Effector CD4-positive, alpha-beta T cell (primary cell): Measurements from ENCODE around the gene AARS2.

Source experiments
- DNase-seq: peaks from one replicate; pipeline ENCODE4 v3.0.0-alpha.2; 2020

Gene AARS2

DNA sequence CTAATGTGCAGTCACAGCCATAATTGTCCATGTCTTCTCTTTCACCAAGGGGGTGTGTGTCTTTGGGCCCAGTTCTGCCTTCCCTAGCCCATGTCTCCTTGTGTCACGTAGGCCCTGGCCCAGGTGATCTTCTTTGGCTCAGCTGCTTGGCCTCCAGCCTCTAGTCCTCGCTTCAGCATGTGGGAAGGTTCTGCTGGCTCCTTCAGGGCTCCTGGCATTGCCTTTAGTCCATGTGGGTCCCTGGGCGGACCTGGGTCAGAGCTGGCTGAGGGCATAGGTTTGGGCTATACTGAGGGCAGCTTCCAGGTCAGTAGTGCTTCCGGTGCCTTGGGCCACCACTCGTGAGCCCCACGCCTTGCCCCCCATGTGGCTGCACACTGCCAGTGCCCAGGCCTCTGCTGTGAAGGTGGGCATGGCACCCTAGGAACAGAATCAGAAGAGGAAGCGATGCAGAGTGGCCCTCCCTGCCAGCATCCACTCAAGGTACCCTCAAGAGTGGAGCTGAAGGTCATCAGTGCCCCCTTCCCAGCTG lies 12.8 kb downstream of the AARS2 start:
- DNase-seq: no peak

DNA sequence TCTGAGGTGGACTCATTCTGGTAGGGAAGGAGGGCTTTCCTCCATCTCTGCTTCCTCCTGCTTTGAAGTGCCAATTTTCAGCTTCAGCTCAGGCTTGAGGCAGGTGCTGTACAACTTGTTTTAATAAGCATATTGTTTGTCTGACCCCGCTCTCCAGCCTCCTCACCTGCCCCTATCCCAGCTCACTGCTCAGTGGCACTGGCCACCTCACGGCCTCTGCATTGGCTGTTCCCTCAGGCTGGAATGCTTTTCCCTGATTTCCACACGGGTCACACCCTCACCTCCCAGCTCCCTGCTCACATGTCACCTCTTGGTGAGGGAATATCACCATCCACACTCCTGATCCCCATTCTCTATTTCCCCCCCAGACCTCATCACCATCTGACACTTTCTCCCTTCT lies 14.3 kb downstream of the AARS2 start:
- DNase-seq: no peak

DNA sequence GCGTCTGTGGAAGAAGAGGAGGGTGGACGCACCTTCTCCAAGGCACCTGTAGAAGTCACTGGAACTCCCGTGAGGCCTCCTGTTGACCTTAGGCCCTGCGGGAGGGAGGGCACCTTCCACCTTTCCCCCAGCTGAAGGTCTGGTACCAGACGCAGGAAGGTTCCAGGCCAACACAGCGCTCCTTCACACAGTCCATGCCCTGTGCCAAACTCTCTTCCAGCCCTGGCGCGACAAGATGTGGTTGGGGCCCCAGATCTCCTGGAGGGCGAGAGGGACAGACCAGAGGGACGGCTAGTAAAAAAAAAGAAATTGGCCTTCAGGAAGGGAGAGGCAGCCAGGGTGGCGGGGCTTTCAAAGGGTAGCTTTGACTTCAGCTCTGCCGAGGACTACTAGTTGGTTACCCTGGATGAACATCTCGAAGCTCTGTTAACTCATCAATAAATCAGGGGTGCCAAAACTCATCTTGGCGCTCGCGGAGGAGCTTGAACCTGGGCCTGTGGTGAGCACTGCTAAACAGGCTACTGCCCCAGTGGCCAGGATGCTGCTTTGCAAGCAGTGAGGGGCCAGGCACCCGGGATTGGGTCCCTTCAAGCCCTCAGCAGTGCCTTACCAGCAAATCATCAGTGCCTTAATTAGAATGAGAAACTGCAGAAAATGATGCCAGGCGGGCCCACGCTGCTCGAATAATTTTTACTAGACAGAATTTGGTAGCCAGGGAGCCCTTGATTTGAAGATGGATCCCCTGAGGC lies 14.9 kb downstream of the AARS2 start:
- no peak for DNase-seq

DNA sequence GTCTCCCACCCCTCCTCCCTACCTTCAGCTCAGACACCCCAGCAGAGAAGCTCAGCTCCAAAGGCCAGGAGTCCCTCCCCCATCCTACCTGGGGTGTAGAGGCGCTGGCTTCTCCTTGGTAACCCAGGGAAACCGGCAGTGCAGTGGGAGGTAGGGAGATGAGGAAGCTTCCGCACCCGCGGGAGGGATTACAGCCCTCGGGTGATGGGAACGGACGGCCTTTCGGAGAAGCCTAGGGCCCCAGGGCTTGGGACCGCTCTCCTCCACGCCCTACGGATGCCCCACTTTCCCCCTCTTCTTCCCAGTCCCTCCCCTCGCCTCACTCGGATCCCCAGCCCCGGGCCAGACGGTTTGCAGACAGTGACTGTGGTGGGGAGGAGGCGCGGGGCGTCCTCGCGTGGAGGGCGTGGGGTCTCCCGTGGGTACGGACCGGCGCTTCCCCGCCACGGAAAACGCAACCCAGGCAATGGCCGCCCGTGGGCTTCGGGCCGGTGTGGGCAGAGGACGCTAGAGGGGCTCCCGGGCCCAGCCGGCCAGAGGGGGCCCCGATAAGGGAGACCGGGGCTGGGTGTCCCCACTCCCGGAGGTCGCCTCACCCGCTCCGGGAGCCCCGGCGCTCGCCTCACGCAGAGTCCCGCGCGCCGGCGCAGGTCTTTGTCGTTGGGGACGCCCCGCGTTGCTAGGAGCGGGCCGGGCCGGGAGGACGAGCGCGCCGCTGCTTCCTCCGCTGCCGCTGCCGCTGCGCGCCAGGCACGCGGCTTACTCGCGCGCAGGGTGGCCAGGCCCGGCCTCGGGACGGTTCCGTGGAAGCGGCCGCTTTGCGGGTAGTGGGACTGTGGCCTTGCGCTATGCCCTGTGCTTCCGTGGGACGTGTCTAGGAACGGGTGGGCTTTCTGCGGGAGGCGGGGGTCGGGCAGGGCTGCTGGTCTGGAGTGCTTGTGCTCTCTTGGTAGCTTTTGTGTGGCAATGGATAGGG lies 15.8 kb downstream of the AARS2 start:
- peak; percentile 27 for DNase-seq

DNA sequence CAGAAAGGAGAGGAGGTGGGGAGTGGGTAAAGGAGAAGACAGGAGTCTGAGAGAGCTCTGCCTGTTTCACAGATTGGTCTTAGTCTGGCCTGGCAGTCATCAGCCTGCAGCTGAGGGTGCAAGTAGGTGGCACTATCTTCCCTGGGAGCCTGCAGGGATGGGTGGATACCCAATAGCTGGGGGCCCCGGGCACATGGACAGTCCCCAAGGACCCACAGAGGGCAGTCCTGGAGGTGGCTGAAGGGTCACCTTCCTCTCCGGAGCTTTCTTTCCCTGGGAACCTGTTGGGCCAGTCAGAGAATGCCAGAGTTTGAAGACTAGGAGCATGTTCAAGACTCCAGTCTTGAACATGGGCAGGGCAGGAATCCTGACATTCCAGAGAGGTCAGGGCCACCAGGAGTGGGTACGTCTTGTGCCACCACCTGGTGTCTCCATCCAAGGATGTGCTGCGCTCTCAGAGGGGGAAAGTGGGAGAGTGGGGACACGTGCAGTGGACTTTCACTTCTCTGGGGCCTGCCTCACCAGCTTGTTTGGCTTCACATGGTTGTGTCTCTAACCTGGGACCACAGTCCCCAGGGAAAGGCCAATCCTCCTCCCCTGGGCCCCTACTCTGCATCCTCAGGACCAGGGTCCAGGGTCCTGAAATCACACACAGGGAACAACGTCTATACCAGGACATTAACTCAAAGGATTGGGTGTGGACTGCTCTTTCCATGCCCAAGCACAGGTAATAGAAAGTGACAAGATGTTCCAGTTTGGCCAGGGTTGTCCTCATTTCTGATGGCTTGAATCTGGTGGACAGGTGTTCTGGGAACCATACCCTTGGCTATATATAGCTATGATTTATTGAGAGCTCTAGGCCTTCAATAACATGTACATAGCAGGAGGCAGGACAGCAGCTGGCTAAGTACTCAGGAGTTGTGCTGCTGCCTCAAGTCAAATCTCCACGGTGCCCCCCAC lies 18.0 kb downstream of the AARS2 start:
- DNase-seq: no peak

DNA sequence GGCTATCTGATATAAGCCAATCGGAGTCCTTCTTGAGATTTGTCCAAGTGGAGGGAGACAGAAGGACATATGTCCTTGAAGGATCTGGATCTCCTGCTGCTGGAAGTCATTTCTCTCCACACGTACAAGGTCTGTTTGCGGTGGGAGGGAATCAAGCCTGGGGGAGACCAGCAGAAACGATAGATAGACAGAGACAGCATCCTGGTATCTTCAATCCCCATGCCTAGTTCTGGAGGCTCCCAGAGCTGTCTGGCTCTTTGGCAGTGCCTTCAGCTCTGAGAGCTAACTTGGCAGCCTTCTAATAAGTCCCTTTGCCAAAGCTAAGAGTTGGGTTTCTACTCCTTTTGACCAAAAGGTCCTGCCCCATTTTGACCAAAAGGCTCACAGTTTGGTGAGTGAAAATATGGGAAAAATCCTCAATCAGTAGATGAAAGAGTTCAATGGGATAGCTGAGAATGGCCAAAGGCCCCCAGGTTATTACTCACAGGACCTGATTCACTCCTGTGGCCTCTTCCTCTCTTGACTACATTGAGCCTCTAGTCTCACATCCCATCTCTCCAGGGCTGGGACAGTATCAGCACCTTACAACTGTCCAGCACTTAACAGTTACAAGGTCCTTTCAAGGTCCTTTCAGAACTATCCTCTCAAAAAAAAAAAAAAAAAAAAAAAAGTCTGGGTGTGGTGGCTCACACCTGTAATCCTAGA lies 20.3 kb downstream of the AARS2 start:
- no peak for DNase-seq

DNA sequence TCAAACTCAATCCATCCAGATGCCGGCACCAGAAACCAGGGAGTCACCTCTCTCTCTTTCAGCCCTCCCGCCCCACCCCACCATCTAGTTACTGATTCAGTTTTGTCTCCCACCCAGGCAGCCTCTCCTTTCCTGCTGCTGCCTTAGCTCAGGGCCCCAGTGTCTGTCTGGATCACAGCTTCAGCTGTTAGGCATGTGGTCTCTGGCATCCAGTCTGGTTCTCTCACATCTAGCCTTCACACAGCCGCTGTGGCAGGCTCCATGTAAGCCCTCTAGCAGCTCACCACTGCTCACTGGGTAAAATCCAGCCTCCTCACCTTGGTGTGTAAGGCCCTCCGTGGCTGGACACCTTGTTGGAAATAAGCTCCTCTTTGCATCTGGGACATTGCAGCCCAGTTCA lies 21.3 kb downstream of the AARS2 start:
- DNase-seq: no peak

DNA sequence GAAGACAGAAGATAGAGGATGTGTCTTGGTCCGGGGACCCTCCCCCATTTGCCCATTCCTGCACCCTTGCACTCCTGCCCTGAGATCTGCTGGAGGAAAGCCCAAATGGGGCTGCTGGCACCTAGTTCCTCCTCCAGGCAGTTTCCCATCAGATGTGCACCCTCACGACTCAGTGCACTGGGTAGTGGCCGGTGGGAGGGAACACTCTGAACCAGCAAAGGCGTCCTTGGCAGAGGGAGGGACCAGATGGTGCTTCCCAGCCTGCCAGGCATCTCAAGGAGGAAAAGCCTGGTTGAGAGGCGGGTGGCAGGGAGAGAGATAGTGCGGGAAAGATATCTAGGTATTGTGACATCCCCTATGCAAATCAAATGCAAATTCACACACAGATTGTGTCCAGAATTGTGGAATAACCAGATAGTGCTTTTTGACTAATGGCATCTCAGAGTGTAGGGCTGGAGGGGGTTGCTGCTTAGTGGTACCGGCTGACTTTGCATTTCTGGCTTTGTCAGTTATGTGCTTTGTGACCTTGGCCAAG lies 23.4 kb downstream of the AARS2 start:
- DNase-seq: no peak

DNA sequence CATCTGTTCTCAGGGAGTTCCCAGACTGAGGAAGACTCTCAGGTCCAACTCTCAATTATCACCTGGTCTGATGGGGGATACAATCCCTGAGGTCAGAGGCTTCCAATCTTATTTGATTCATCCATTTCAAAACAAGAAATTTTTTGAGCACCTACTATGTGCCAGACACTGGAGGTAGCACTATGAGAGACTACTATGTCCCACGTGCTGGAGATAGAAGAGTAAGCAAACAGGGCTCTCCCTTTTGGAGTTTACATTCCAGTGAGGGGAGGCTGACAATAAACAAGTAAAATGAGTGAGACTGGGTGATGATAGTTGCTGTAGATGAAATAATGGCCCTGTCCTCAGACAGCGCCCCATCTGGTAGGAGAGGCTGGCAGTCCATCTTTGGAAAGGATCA lies 26.4 kb downstream of the AARS2 start:
- no peak for DNase-seq

DNA sequence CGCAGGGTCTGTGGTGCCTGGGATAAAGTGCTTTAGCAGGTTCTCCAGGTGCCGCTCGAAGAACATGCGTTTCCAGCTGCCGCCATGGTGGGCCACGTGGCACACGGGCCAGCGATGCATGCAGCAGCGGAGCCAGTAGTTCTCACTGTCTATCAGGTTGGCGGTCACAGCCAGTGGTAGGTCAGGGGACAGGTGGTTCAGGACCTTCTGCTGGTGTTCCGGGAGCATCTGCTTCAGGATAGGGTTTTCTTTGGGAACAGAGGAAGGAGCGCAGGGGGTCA lies 26.9 kb downstream of the AARS2 start:
- no peak for DNase-seq

DNA sequence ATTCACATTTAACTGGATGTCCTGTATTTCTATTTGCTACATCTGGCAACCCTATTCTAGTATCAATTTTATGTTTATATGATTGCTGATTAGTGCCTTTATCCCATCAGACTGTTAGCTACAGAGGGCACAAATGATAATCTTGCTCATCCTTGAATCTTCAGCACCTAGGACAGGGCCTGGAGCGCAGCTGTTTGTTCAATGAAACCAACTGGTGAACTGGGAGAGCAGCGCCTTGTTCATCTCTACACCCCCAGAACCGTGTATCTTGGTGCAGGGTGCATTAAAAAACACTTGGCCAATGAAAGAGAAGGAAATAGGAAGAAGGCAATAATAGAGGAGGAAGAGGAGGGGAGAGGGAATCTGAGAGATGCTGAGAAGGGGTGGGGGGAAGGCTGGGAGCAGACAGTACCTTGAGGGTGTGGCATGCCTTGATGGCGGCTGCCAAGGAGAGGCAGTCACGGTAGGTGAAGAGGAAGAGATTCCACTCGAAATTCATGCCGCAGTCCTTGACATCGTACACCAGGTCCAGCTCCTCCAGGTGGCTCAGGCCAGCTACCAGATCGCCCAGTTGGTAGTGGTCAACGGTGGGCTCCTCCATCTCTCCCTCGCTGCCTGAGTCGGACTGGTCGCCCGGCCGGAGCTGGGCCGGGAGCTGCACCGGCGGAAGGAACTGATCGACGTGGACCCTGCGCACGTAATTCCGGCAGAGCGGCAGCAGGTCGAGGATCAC lies 27.4 kb downstream of the AARS2 start:
- DNase-seq: no peak

DNA sequence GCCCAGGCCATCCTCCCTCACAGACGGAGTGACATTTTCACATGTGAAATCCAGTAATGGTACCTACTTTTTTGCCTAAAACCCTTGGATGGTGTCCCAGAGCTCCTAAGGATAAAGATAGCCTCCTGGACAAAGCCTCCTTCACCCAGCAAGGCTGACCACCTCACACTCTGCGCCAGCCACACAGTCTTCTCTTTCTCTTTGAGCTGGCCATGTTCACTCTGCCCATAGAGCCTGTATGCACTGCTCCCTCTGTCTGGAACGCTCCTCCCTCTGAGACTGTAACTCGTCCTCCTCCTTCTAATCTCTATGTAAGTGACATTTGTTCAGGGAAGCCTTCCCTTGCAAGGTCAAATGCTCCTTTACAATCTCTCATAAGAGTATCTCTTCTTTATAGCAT lies 28.3 kb downstream of the AARS2 start:
- no peak for DNase-seq

DNA sequence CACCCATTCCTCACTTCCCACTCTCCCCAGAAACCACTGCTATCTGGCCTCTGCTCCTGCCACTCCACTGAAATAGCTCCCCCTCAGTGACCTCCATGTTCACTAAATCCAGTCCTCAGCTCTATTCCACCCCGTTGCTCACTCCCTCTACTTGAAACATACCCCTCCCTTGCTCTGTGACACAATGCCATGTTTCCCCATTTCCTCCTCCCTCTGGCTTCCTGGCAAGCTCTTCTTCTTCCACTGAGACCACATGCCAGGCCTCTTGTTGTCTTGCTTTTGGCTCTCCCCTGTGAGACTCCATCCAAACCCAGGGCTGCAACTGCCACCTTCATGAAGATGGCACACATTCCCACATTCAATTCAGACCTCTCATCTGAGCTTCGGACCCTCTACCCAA lies 29.0 kb downstream of the AARS2 start:
- DNase-seq: no peak

DNA sequence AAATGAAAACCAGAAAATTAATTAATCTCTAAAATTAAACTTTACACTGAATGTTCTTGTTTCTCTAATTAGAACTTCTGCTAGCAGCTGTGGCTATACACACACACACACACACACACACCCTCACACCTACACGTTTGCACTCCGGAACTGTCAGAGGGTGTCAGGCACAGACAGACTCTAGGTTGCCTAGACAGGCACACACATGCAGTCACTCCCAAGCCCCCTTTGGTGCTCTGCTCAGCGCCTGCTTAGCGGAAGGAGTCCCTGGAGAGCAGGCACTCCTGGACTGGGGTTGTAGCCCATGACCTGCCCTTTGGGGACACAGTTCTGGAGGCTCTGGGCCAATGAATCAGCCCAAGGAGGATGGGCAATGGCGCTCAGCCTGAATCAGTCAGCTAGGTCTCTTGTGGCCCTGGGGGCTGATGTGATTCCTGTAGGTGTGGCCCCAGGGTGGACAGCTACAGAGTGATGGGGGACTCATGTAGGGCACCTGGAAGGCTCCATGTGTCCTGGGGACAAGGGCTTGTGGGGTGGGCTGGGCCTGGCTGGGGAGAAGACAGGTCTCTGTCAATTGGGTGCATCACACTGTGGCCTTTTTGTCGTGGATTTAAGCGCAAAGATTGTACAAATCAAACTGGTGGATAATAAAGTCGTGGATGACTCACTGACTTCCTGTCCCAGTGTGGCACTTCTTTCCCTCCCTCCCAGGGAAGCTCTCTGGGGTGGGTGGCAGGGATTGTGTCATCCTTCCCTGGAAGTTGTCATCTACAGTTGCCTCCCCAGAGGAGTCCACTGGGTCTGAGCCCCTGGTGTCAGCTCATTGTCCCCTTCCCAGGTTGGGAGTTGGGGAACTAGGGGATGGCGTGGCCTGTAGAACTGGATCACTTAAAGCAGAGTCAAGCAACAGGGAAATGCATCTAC lies 34.1 kb downstream of the AARS2 start:
- no peak for DNase-seq

DNA sequence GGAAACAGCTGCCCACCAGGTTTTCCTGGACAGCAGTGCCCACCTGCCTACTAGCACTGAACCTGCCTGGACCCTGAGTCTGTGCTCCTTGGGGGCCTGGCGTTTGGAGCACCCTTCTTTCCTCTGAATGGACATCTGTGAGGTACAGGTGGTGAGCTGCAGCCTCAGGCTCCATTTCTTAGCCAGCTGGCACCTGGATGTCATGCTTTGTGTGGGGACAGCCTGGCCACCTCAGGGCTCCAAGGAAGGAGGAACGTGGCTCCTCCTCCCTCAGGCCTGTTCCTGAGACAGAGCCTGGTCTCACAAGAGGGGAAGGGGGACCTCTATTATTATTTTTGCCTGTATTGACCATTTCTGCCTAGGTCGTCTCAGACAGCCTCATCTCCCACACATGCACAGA lies 34.8 kb downstream of the AARS2 start:
- no peak for DNase-seq

DNA sequence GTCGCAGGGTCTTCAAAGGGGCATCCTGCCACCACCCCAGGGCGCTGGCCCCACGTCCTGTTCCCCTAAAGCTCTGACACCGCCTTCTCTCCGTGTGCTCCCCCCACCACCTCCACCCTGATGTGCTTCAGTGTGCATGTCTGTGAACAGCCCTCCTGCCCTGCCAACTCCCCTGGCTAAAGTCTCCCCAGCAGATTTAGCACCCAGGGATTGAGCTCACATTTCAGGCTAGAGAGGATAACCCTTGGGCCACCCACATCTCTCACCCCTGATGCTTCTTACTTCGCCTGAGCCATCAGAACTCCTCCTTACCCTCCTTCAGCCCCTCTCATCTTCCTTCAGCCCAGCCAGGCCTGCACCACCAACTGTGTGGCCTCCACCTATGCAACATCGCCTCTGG lies 35.4 kb downstream of the AARS2 start:
- no peak for DNase-seq

DNA sequence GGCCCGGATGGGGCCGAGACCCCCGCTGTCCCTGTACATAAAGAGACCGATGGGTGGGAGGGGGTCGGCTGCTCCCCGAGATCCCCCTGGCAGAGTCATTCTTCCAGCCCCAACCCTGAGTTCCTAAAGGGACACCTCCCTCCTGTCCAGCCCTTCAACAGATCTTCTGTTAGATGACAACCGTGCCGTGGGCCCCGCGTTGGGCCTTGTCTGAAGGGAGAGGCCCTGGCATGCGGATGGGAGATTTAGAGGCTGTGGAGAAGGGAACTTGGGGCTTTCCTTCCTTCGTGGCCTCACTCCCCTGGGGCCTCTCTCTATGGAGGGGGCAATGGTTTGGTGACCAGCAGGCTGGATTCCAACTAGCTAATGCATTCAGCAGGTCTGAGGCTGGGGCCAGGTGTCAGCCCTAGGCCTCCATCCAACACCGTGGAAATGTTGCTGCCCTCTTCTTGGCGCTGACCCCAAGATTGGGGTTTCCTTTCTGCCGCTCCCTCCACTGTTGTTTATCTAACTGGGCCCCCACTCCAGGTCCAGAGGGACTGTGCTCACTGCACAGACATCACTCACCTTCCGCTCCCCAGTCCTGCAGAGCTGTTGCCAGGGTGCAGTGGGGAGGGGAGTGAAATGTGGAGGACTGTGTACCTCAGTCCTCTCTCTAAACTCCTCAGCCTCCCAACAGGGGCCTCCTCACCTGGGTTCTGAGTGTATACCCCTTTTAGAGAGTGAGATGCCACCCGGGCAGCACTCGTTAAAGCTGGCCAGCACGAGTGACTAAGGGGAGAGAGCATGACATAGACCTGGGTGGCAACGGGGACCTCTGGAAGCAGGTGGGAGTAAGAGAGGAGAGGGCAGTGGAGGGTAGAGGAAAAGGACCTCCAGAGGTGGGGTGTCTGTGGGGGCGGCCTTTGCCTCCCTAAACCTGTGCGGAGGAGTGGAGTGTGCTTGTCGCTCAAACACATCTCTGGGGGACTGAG lies 36.2 kb downstream of the AARS2 start:
- DNase-seq: no peak

DNA sequence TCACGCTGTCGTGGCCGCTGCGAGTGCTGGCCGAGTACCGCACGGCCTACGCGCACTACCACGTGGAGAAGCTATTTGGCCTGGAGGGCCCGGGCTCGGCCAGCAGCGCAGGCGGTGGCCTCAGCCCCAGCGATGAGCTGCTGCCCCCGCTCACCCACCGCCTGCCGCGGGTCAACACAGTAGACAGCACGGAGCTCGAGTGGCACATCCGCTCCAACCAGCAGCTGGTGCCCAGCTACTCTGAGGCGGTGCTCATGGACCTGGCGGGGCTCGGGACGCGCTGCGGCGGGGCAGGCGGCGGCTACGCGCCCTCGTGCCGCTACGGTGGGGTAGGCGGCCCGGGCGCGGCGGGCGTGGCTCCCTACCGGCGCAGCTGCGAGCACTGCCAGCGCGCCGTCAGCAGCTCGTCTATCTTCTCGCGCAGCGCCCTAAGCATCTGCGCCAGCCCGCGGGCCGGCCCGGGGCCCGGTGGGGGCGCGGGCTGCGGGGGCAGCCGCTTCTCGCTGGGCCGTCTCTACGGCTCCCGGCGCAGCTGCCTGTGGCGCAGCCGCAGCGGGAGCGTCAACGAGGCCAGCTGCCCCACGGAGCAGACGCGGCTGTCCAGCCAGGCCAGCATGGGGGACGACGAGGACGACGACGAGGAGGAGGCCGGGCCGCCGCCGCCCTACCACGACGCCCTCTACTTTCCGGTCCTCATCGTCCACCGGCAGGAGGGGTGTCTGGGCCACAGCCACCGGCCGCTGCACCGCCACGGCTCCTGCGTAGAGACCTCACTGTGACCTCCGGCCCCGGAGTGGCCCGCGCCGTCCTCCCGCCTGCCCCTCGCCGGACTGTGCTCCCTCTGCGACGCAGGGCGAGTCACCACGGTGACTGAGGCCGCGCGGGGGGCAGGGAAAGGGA lies 37.1 kb downstream of the AARS2 start:
- DNase-seq: no peak
